HG03460 (cell line): ENCODE results near the gene LRRC4C.

ENCODE experiments used
- ATAC-seq: cut with Tn5 transposase; IDR thresholded peaks from one replicate; pipeline ENCODE4 v1.9.1; 2021; ENCODE audit not compliant: unreplicated experiment

The LRRC4C gene

GRCh38 chr11:40746282-40746681 lies 713.2 kb downstream of the LRRC4C start:
- ATAC-seq: no peak

GRCh38 chr11:40732132-40732531 lies 727.3 kb downstream of the LRRC4C start:
- no peak for ATAC-seq

- no peak for ATAC-seq
Measured at GRCh38 chr11:40722179-40722795, 737.2 kb downstream of the LRRC4C start.

- ATAC-seq: no peak
Measured at GRCh38 chr11:40716344-40717130, 742.9 kb downstream of the LRRC4C start.

- no peak for ATAC-seq
Measured at GRCh38 chr11:40713083-40713482, 746.4 kb downstream of the LRRC4C start.

GRCh38 chr11:40701027-40701426 lies 758.4 kb downstream of the LRRC4C start:
- no peak for ATAC-seq

GRCh38 chr11:40689823-40690222 lies 769.6 kb downstream of the LRRC4C start:
- no peak for ATAC-seq

- ATAC-seq: no peak
Measured at GRCh38 chr11:40688369-40688768, 771.1 kb downstream of the LRRC4C start.

- ATAC-seq: no peak
Measured at GRCh38 chr11:40686765-40687164, 772.7 kb downstream of the LRRC4C start.

- no peak for ATAC-seq
Measured at GRCh38 chr11:40683010-40683409, 776.4 kb downstream of the LRRC4C start.

- no peak for ATAC-seq
Measured at GRCh38 chr11:40679276-40679675, 780.2 kb downstream of the LRRC4C start.

- ATAC-seq: peak; percentile 88
Measured at GRCh38 chr11:40647295-40647694, 812.2 kb downstream of the LRRC4C start.

GRCh38 chr11:40642284-40642683 lies 817.2 kb downstream of the LRRC4C start:
- no peak for ATAC-seq

- ATAC-seq: no peak
Measured at GRCh38 chr11:40619654-40620053, 839.8 kb downstream of the LRRC4C start.

GRCh38 chr11:40606800-40607199 lies 852.7 kb downstream of the LRRC4C start:
- no peak for ATAC-seq

GRCh38 chr11:40602866-40603552 lies 856.4 kb downstream of the LRRC4C start:
- ATAC-seq: no peak

GRCh38 chr11:40597546-40598113 lies 861.8 kb downstream of the LRRC4C start:
- ATAC-seq: no peak

- no peak for ATAC-seq
Measured at GRCh38 chr11:40573254-40573891, 886.1 kb downstream of the LRRC4C start.

- ATAC-seq: no peak
Measured at GRCh38 chr11:40569947-40570531, 889.4 kb downstream of the LRRC4C start.

- no peak for ATAC-seq
Measured at GRCh38 chr11:40567392-40567791, 892.1 kb downstream of the LRRC4C start.

GRCh38 chr11:40544162-40544561 lies 915.3 kb downstream of the LRRC4C start:
- ATAC-seq: no peak
